Ishikawa (cell line): Measurements from ENCODE around the gene TRIM54.

Experiments
- CEBPB ChIP-seq: IDR thresholded peaks from 2 replicates; pipeline ENCODE4 v1.6.1; 2012
- EP300 ChIP-seq: IDR thresholded peaks from 2 replicates; pipeline ENCODE4 v1.6.1; 2012; ENCODE audit warnings: borderline replicate concordance
- RAD21 ChIP-seq: IDR thresholded peaks from 2 replicates; pipeline ENCODE4 v1.6.1; 2012; ENCODE audit warnings: low read depth
- TAF1 ChIP-seq: IDR thresholded peaks from 2 replicates; pipeline ENCODE4 v1.6.1; 2012; ENCODE audit warnings: low read depth, mild to moderate bottlenecking
- TF ChIP-seq, protein P1 (sequence below): IDR thresholded peaks from 2 replicates; pipeline ENCODE4 v1.6.1; 2012; ENCODE audit warnings: low read depth, mild to moderate bottlenecking
- TF ChIP-seq, protein P2 (sequence below): IDR thresholded peaks from 2 replicates; pipeline ENCODE4 v1.6.1; 2012
- TF ChIP-seq, protein P3 (sequence below): IDR thresholded peaks from 2 replicates; pipeline ENCODE4 v1.6.1; 2012

DNA sequence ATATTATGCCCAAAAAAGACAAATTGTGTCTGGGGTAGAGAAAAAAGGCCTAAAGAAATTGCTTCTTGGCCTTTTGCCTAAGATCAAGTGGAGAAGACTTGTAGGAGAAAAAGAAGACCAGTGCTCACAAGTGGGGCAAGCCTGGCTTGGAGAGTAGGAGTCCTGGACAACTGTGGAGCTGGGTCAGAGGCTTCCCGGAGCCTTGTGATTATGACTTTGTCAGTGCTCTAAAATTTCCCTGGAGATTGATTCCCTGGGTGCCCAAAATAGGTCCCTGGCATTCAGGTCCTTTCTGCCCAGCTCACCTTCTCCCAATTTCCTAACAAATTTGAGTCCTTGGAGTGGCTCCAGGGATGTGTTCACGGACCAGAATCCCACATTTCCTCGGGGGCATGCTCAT is 787 bp upstream of the TRIM54 start:
- TF ChIP-seq TAF1 (no peak), CEBPB (no peak), RAD21 (no peak), EP300 (no peak)
- TF ChIP-seq, protein P1, sequence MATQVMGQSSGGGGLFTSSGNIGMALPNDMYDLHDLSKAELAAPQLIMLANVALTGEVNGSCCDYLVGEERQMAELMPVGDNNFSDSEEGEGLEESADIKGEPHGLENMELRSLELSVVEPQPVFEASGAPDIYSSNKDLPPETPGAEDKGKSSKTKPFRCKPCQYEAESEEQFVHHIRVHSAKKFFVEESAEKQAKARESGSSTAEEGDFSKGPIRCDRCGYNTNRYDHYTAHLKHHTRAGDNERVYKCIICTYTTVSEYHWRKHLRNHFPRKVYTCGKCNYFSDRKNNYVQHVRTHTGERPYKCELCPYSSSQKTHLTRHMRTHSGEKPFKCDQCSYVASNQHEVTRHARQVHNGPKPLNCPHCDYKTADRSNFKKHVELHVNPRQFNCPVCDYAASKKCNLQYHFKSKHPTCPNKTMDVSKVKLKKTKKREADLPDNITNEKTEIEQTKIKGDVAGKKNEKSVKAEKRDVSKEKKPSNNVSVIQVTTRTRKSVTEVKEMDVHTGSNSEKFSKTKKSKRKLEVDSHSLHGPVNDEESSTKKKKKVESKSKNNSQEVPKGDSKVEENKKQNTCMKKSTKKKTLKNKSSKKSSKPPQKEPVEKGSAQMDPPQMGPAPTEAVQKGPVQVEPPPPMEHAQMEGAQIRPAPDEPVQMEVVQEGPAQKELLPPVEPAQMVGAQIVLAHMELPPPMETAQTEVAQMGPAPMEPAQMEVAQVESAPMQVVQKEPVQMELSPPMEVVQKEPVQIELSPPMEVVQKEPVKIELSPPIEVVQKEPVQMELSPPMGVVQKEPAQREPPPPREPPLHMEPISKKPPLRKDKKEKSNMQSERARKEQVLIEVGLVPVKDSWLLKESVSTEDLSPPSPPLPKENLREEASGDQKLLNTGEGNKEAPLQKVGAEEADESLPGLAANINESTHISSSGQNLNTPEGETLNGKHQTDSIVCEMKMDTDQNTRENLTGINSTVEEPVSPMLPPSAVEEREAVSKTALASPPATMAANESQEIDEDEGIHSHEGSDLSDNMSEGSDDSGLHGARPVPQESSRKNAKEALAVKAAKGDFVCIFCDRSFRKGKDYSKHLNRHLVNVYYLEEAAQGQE: no peak
- TF ChIP-seq, protein P2, sequence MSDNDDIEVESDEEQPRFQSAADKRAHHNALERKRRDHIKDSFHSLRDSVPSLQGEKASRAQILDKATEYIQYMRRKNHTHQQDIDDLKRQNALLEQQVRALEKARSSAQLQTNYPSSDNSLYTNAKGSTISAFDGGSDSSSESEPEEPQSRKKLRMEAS: no peak
- TF ChIP-seq, protein P3, sequence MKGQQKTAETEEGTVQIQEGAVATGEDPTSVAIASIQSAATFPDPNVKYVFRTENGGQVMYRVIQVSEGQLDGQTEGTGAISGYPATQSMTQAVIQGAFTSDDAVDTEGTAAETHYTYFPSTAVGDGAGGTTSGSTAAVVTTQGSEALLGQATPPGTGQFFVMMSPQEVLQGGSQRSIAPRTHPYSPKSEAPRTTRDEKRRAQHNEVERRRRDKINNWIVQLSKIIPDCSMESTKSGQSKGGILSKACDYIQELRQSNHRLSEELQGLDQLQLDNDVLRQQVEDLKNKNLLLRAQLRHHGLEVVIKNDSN: no peak
